ENCODE data around the gene SYK.

DNA sequence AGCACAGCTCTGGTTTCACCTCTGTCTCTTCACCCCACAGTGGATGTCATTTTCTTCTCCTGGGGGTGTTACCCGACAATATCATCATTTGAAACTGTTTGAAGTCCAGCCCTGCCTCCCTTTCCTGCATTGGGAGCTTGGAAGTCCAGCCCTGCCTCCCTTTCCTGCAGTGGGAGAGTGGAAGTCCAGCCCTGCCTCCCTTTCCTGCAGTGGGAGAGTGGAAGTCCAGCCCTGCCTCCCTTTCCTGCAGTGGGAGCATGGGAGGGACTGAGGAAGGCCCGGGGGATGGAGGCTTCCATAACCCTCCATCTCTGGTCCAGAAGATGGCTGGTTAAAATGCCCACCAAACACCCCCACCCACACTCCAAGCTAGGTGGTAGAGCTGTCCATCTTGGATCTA is 59.8 kb downstream of the SYK start:
- TF ChIP-seq, protein P1, sequence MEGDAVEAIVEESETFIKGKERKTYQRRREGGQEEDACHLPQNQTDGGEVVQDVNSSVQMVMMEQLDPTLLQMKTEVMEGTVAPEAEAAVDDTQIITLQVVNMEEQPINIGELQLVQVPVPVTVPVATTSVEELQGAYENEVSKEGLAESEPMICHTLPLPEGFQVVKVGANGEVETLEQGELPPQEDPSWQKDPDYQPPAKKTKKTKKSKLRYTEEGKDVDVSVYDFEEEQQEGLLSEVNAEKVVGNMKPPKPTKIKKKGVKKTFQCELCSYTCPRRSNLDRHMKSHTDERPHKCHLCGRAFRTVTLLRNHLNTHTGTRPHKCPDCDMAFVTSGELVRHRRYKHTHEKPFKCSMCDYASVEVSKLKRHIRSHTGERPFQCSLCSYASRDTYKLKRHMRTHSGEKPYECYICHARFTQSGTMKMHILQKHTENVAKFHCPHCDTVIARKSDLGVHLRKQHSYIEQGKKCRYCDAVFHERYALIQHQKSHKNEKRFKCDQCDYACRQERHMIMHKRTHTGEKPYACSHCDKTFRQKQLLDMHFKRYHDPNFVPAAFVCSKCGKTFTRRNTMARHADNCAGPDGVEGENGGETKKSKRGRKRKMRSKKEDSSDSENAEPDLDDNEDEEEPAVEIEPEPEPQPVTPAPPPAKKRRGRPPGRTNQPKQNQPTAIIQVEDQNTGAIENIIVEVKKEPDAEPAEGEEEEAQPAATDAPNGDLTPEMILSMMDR (IDR thresholded peaks at IDR 0.05): no peak
- no peak for TF ChIP-seq POLR2A (IDR thresholded peaks at IDR 0.05)
